K562 (cell line): ENCODE data around the gene HOXB8. TPM values are rescaled to one million over a fixed set of nuclear protein-coding genes. Genes with fewer than 3 reads are reported as not detected.

Experiments used
- L3MBTL2 ChIP-seq: fragments of 450-650 bp; IDR thresholded peaks from 2 replicates; pipeline ENCODE4 v1.6.1; 2016; ENCODE audit warnings: mild to moderate bottlenecking, moderate library complexity
- POLR2G ChIP-seq: fragments of 200-400 bp; formaldehyde crosslinking; IDR thresholded peaks from 2 replicates; pipeline ENCODE4 v1.6.1; 2017; ENCODE audit warnings: low read depth, mild to moderate bottlenecking, antibody characterized with exemption, low read length, moderate library complexity
- REST ChIP-seq, 2 experiments: fragments of 450-650 bp; formaldehyde crosslinking in 1 of 2; IDR thresholded peaks; 2 replicates each; pipeline versions ENCODE4 v1.4.0 to v1.6.1; 2014 to 2020; ENCODE audit warnings: mild to moderate bottlenecking in 2 of 2, borderline replicate concordance in 1 of 2, low read depth in 1 of 2
- ZBTB11 ChIP-seq, 3 experiments: fragments of 200-800 bp in 1 of 3; fragments of 250-450 bp in 1 of 3; fragments of 450-650 bp in 1 of 3; sonication (Bioruptor Pico) in 1 of 3; sonication (Bioruptor generic) in 1 of 3; formaldehyde crosslinking in 1 of 3; IDR thresholded peaks; 2 replicates each; pipeline versions ENCODE4 v1.6.1 to v1.8.0; 2016 to 2022; ENCODE audit warnings: mild to moderate bottlenecking in 2 of 3, missing genetic modification characterization in 2 of 3, missing compliant biosample characterization in 1 of 3, moderate library complexity in 1 of 3
- polyA plus RNA-seq, 8 experiments: library from polyadenylated mRNA; depleted of rRNA in 4 of 8; stranded (reverse) in 5 of 8; unstranded in 3 of 8; fragments of >200 nt; fragmentation: Nextera tagmentation in 2 of 8; fragmentation: Illumina TruSeq in 1 of 8; extraction: Ambion mirVana in 2 of 8; extraction: Trizol in 1 of 8; gene quantifications; 2 replicates each; pipeline versions ENCODE4 v1.2.1 to v1.2.3, GENCODE V29; 2011 to 2014; ENCODE audit warnings: inconsistent platforms in 1 of 8, missing spikeins in 1 of 8
- total RNA-seq, 7 experiments: library from RNA; depleted of rRNA in 6 of 7; stranded (reverse); fragments of >200 nt in 6 of 7; fragmentation: Illumina TruSeq in 2 of 7; extraction: Trizol in 2 of 7; gene quantifications; 2 replicates each; pipeline versions ENCODE4 v1.2.1 to v1.2.3, GENCODE V29; 2011 to 2021; ENCODE audit warnings: low replicate concordance in 1 of 7
- TF ChIP-seq, protein P1 (sequence below): IDR thresholded peaks from 3 replicates; pipeline ENCODE4 v1.6.1; 2011; ENCODE audit warnings: borderline replicate concordance, mild to moderate bottlenecking, moderate library complexity; ENCODE audit not compliant: insufficient read length; ENCODE audit errors: extremely low read depth
- TF ChIP-seq, protein P2 (sequence below): fragments of 250-450 bp; sonication (Bioruptor Pico); IDR thresholded peaks from 2 replicates; pipeline ENCODE4 v1.5.0; 2022; ENCODE audit warnings: mild to moderate bottlenecking

HOXB8 gene
- total and polyA plus RNA-seq, 9 of the 15 experiments (the other 6 are each of a cell fraction or from before 2014, with no cell fraction given): 0.52 to 23.8 (median 3.6) TPM

GRCh38 chr17:48577946-48578615 lies 37.0 kb downstream of the HOXB8 start, which contains the start of gene HOXB4 (continued):
- TF ChIP-seq, protein P1, sequence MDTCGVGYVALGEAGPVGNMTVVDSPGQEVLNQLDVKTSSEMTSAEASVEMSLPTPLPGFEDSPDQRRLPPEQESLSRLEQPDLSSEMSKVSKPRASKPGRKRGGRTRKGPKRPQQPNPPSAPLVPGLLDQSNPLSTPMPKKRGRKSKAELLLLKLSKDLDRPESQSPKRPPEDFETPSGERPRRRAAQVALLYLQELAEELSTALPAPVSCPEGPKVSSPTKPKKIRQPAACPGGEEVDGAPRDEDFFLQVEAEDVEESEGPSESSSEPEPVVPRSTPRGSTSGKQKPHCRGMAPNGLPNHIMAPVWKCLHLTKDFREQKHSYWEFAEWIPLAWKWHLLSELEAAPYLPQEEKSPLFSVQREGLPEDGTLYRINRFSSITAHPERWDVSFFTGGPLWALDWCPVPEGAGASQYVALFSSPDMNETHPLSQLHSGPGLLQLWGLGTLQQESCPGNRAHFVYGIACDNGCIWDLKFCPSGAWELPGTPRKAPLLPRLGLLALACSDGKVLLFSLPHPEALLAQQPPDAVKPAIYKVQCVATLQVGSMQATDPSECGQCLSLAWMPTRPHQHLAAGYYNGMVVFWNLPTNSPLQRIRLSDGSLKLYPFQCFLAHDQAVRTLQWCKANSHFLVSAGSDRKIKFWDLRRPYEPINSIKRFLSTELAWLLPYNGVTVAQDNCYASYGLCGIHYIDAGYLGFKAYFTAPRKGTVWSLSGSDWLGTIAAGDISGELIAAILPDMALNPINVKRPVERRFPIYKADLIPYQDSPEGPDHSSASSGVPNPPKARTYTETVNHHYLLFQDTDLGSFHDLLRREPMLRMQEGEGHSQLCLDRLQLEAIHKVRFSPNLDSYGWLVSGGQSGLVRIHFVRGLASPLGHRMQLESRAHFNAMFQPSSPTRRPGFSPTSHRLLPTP: no peak
- TF ChIP-seq POLR2G (peak; percentile 59), L3MBTL2 (peak; percentile 36; the same call in 1 of the 2 replicates), REST (IDR thresholded peaks at IDR 0.05; ENCODE audit: borderline replicate concordance) (peak; percentile 55), REST (CRISPR knock-in tag; IDR thresholded peaks at IDR 0.05; ENCODE audit: low read depth) (no peak), ZBTB11 (CRISPR knock-in tag; IDR thresholded peaks at IDR 0.05) (peak in 1 of 3 experiments; percentile 27; a peak in 1 of 6 replicates)
- TF ChIP-seq, protein P2, sequence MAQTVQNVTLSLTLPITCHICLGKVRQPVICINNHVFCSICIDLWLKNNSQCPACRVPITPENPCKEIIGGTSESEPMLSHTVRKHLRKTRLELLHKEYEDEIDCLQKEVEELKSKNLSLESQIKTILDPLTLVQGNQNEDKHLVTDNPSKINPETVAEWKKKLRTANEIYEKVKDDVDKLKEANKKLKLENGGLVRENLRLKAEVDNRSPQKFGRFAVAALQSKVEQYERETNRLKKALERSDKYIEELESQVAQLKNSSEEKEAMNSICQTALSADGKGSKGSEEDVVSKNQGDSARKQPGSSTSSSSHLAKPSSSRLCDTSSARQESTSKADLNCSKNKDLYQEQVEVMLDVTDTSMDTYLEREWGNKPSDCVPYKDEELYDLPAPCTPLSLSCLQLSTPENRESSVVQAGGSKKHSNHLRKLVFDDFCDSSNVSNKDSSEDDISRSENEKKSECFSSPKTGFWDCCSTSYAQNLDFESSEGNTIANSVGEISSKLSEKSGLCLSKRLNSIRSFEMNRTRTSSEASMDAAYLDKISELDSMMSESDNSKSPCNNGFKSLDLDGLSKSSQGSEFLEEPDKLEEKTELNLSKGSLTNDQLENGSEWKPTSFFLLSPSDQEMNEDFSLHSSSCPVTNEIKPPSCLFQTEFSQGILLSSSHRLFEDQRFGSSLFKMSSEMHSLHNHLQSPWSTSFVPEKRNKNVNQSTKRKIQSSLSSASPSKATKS (CRISPR knock-in tag): no peak
